ENCODE results near the gene ANKRD12. TPM values are rescaled to one million over a fixed set of nuclear protein-coding genes. Genes with fewer than 3 reads are reported as not detected.

ANKRD12 gene
- total RNA-seq, 1 experiment from 2014 or later: 16.8 TPM

DNA sequence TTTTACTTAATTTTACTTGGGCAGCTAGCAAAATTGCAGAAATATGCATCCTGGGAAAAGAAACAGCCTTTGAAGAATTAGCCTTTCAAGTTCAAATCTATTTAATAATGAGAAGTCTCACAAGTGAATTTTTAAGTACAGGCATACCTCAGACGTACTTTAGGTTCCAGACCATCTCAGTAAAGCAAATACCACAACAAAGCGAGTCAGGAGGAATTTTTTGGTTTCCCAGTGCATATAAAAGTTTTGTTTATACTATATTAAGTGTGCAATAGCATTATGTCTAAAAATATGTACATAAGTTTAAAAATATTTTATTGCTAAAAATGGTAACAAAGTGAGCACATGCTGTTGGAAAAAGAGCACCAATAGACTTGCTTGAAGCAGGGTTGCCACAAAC is 147.2 kb downstream of the ANKRD12 start:
- Histone ChIP-seq H4K20me1 (ENCODE audit: insufficient read depth, low read depth, low read length) (no peaks in the 10 kb centered on the region), H3K9me2 (replicated peaks; ENCODE audit: insufficient read depth, low read length) (no peaks in the 10 kb centered on the region), H3K79me2 (ENCODE audit: low read length) (no peaks in the 10 kb centered on the region), H3K4me1 (ENCODE audit: low read length) (no peaks in the 10 kb centered on the region), H3K27me3 (ENCODE audit: low read length) (no peaks in the 10 kb centered on the region), H3K4me2 (ENCODE audit: low read depth, low read length, poor library complexity, severe bottlenecking) (no peak overlapping the region), H2AFZ (ENCODE audit: low read length) (no peak overlapping the region), H3K9ac (ENCODE audit: low read length) (no peak overlapping the region), H3K27ac (ENCODE audit: low read length) (no peak overlapping the region), H3K9me3 (ENCODE audit: low read length) (no peaks in the 10 kb centered on the region), H3K4me3 (ENCODE audit: low read length) (no peak overlapping the region), H3K36me3 (ENCODE audit: insufficient read depth, low read length) (no peaks in the 10 kb centered on the region)
- no peak for DNase-seq

DNA sequence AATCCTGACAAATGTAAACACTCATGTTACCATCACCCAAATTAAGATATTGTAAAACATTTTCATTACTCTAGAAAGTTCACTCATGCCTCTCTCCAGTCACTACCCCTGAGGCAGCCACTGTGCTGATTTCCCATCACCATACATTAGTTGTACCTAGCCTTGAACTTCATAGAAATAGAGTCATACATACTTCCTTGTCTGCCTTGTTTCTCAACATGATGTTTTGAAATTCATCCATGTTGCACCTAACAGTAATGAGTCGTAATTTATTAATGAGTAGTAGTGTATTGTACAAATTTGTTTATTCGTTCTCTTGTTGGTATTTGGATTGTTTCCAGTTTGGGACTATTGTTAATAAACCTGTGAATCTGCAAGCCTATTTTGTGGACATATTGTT is 149.0 kb downstream of the ANKRD12 start:
- Histone ChIP-seq H3K4me3 (ENCODE audit: low read length) (no peak overlapping the region), H3K27me3 (ENCODE audit: low read length) (no peaks in the 10 kb centered on the region)

DNA sequence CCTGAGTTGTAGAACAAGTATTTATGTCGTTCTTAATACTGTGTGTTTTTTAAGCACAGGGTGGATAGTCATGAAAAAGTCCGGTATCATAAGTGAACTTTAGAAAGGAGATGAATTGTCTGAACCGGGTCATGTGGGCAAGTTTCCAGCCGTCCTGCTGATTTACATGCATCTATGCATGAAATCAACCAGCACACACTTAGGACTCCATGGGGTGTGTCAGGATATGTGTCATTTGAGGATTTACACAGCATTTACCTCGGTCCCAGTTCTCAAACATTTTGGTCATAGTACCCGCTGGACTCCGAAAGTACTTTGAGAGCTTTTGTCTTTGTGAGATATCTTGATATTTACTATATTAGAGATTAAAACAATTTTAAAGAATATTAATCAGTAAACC is 150.5 kb downstream of the ANKRD12 start:
- Histone ChIP-seq H3K9me3 (ENCODE audit: low read length) (no peaks in the 10 kb centered on the region), H4K20me1 (ENCODE audit: insufficient read depth, low read depth, low read length) (no peaks in the 10 kb centered on the region), H3K4me1 (ENCODE audit: low read length) (no peaks in the 10 kb centered on the region), H3K4me3 (ENCODE audit: low read length) (no peak overlapping the region), H3K27ac (ENCODE audit: low read length) (no peak overlapping the region), H3K79me2 (ENCODE audit: low read length) (no peaks in the 10 kb centered on the region), H3K36me3 (ENCODE audit: insufficient read depth, low read length) (no peaks in the 10 kb centered on the region), H3K9ac (ENCODE audit: low read length) (no peak overlapping the region), H2AFZ (ENCODE audit: low read length) (no peak overlapping the region), H3K4me2 (ENCODE audit: low read depth, low read length, poor library complexity, severe bottlenecking) (no peak overlapping the region), H3K9me2 (replicated peaks; ENCODE audit: insufficient read depth, low read length) (no peaks in the 10 kb centered on the region), H3K27me3 (ENCODE audit: low read length) (no peaks in the 10 kb centered on the region)
- DNase-seq: no peak

More for the DNA sequence above, 149.0 kb downstream of the ANKRD12 start:
- no peak overlapping the region for H2AFZ ChIP-seq (ENCODE audit: low read length)
- H3K36me3 ChIP-seq (ENCODE audit: insufficient read depth, low read length): no peaks in the 10 kb centered on the region
- H3K9me3 ChIP-seq (ENCODE audit: low read length): no peaks in the 10 kb centered on the region
- no peaks in the 10 kb centered on the region for H3K9me2 ChIP-seq (replicated peaks; ENCODE audit: insufficient read depth, low read length)
- H4K20me1 ChIP-seq (ENCODE audit: insufficient read depth, low read depth, low read length): no peaks in the 10 kb centered on the region
- H3K4me2 ChIP-seq (ENCODE audit: low read depth, low read length, poor library complexity, severe bottlenecking): no peak overlapping the region
- no peaks in the 10 kb centered on the region for H3K79me2 ChIP-seq (ENCODE audit: low read length)
- no peak overlapping the region for H3K9ac ChIP-seq (ENCODE audit: low read length)
- no peak for DNase-seq
- no peaks in the 10 kb centered on the region for H3K4me1 ChIP-seq (ENCODE audit: low read length)
- H3K27ac ChIP-seq (ENCODE audit: low read length): no peak overlapping the region

- Histone ChIP-seq H2AFZ (ENCODE audit: low read length) (no peak overlapping the region), H4K20me1 (ENCODE audit: insufficient read depth, low read depth, low read length) (no peaks in the 10 kb centered on the region), H3K9ac (ENCODE audit: low read length) (no peak overlapping the region), H3K27me3 (ENCODE audit: low read length) (no peaks in the 10 kb centered on the region), H3K36me3 (ENCODE audit: insufficient read depth, low read length) (no peaks in the 10 kb centered on the region), H3K4me3 (ENCODE audit: low read length) (no peak overlapping the region), H3K79me2 (ENCODE audit: low read length) (no peaks in the 10 kb centered on the region), H3K4me1 (ENCODE audit: low read length) (no peaks in the 10 kb centered on the region), H3K9me2 (replicated peaks; ENCODE audit: insufficient read depth, low read length) (no peaks in the 10 kb centered on the region), H3K4me2 (ENCODE audit: low read depth, low read length, poor library complexity, severe bottlenecking) (no peak overlapping the region), H3K27ac (ENCODE audit: low read length) (no peak overlapping the region), H3K9me3 (ENCODE audit: low read length) (peaks cover 5% of the 10 kb centered on the region)
- no peak for DNase-seq
Measured at GRCh38 chr18:9289698-9290097, 153.1 kb downstream of the ANKRD12 start.

- Histone ChIP-seq H3K4me2 (ENCODE audit: low read depth, low read length, poor library complexity, severe bottlenecking) (no peak overlapping the region), H3K4me3 (ENCODE audit: low read length) (no peak overlapping the region), H2AFZ (ENCODE audit: low read length) (no peak overlapping the region), H3K9me3 (ENCODE audit: low read length) (peaks cover 5% of the 10 kb centered on the region), H3K9ac (ENCODE audit: low read length) (no peak overlapping the region), H3K27me3 (ENCODE audit: low read length) (no peaks in the 10 kb centered on the region), H3K9me2 (replicated peaks; ENCODE audit: insufficient read depth, low read length) (no peaks in the 10 kb centered on the region), H3K27ac (ENCODE audit: low read length) (no peak overlapping the region), H3K4me1 (ENCODE audit: low read length) (no peaks in the 10 kb centered on the region), H4K20me1 (ENCODE audit: insufficient read depth, low read depth, low read length) (no peaks in the 10 kb centered on the region), H3K36me3 (ENCODE audit: insufficient read depth, low read length) (no peaks in the 10 kb centered on the region), H3K79me2 (ENCODE audit: low read length) (no peaks in the 10 kb centered on the region)
- DNase-seq: no peak
Measured at GRCh38 chr18:9290156-9290555, 153.6 kb downstream of the ANKRD12 start.

DNA sequence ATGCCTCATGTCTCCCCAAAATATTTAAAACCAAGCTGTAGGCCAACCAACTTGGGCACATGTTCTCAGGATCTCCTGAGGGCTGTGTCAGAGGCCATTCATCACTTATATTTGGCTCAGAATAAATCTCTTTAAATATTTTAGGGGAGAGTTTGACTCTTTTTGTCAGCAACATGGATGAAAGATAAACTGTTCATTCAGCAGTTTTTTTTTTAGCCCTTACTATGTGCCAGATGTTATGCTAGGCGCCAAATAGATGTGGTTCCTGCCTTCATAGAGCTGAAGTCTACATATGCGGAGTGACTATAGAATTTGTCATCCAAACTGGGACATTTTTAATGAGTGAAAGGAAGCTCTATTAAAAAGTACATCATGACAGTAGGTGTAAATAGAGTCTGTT is 155.5 kb downstream of the ANKRD12 start:
- H3K4me1 ChIP-seq (ENCODE audit: low read length): no peaks in the 10 kb centered on the region
- no peak overlapping the region for H3K4me3 ChIP-seq (ENCODE audit: low read length)
- H2AFZ ChIP-seq (ENCODE audit: low read length): no peak overlapping the region
- no peak for DNase-seq
- H4K20me1 ChIP-seq (ENCODE audit: insufficient read depth, low read depth, low read length): no peaks in the 10 kb centered on the region
- H3K4me2 ChIP-seq (ENCODE audit: low read depth, low read length, poor library complexity, severe bottlenecking): no peak overlapping the region
- H3K36me3 ChIP-seq (ENCODE audit: insufficient read depth, low read length): no peaks in the 10 kb centered on the region
- H3K9me2 ChIP-seq (replicated peaks; ENCODE audit: insufficient read depth, low read length): no peaks in the 10 kb centered on the region
- H3K27ac ChIP-seq (ENCODE audit: low read length): no peak overlapping the region
- no peak overlapping the region for H3K9ac ChIP-seq (ENCODE audit: low read length)
- peaks cover 5% of the 10 kb centered on the region for H3K9me3 ChIP-seq (ENCODE audit: low read length)
- H3K27me3 ChIP-seq (ENCODE audit: low read length): no peaks in the 10 kb centered on the region
- no peaks in the 10 kb centered on the region for H3K79me2 ChIP-seq (ENCODE audit: low read length)

- Histone ChIP-seq H3K36me3 (ENCODE audit: insufficient read depth, low read length) (no peaks in the 10 kb centered on the region), H3K9me2 (replicated peaks; ENCODE audit: insufficient read depth, low read length) (no peaks in the 10 kb centered on the region), H3K79me2 (ENCODE audit: low read length) (no peaks in the 10 kb centered on the region), H3K9me3 (ENCODE audit: low read length) (peaks cover 5% of the 10 kb centered on the region), H2AFZ (ENCODE audit: low read length) (no peak overlapping the region), H3K4me3 (ENCODE audit: low read length) (no peak overlapping the region), H3K4me2 (ENCODE audit: low read depth, low read length, poor library complexity, severe bottlenecking) (no peak overlapping the region), H3K27ac (ENCODE audit: low read length) (no peak overlapping the region), H3K9ac (ENCODE audit: low read length) (no peak overlapping the region), H3K4me1 (ENCODE audit: low read length) (no peaks in the 10 kb centered on the region), H3K27me3 (ENCODE audit: low read length) (no peaks in the 10 kb centered on the region), H4K20me1 (ENCODE audit: insufficient read depth, low read depth, low read length) (no peaks in the 10 kb centered on the region)
- no peak for DNase-seq
Measured at GRCh38 chr18:9293948-9294347, 157.4 kb downstream of the ANKRD12 start.

DNA sequence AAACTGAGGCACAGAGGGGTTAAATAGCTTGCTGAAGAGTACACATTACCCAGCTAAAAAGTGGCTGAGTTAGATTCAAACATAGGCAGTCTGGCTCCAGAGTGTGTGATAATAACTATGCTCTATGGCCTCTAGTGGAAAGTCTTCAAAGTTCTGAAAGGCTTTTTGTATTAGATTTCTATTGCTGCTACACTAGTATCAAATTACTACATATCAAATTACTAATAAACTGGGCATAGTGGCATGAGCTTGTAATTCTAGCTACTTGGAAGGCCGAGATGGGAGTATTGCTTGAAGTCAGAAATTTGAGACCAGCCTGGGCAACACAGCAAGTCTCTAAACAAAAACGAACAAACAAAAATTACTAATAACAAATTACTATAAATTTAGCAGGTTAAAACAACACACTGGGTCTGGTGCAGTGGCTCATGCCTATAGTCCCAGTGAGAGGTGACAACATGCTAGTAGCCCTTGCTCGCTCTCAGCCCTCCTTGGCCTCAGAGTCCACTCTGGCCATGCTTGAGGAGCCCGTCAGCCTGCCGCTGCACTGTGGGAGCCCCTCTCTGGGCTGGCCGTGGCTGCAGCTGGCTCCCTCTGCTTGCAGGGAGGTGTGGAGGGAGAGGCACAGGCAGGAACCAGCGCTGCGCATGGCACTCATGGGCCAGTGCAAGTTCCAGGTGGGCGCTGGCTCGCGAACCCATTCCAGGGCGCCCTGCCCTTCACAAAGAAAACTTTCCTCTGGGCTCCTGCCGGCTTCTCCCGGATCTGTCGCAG is 159.8 kb downstream of the ANKRD12 start:
- no peaks in the 10 kb centered on the region for H3K27me3 ChIP-seq (ENCODE audit: low read length)
- peaks cover 5% of the 10 kb centered on the region for H3K9me3 ChIP-seq (ENCODE audit: low read length)
- H3K4me3 ChIP-seq (ENCODE audit: low read length): no peak overlapping the region
- DNase-seq: no peak
- no peaks in the 10 kb centered on the region for H3K36me3 ChIP-seq (ENCODE audit: insufficient read depth, low read length)
- H3K27ac ChIP-seq (ENCODE audit: low read length): no peak overlapping the region
- H2AFZ ChIP-seq (ENCODE audit: low read length): no peak overlapping the region
- no peak overlapping the region for H3K9ac ChIP-seq (ENCODE audit: low read length)
- no peak overlapping the region for H3K4me2 ChIP-seq (ENCODE audit: low read depth, low read length, poor library complexity, severe bottlenecking)
- no peaks in the 10 kb centered on the region for H4K20me1 ChIP-seq (ENCODE audit: insufficient read depth, low read depth, low read length)
- H3K4me1 ChIP-seq (ENCODE audit: low read length): no peaks in the 10 kb centered on the region
- H3K9me2 ChIP-seq (replicated peaks; ENCODE audit: insufficient read depth, low read length): no peaks in the 10 kb centered on the region
- no peaks in the 10 kb centered on the region for H3K79me2 ChIP-seq (ENCODE audit: low read length)
